K562 (cell line): ENCODE results near the gene GNPTAB.
A peak's percentile ranks its signal among the peaks of the same experiment; 100 is the strongest.

Experiments used
- CREM ChIP-seq: IDR thresholded peaks from 2 replicates; pipeline ENCODE4 v1.6.1; 2014; ENCODE audit warnings: antibody characterized with exemption, low read depth
- FOXK2 ChIP-seq, 2 experiments: fragments of 450-650 bp; IDR thresholded peaks in 1 of 2; conservative IDR thresholded peaks in 1 of 2; 2 replicates each; pipeline ENCODE4 v1.6.1; 2016; ENCODE audit warnings: low read depth in 2 of 2, mild to moderate bottlenecking in 1 of 2
- HNRNPUL1 ChIP-seq: fragments of 200-400 bp; formaldehyde crosslinking; IDR thresholded peaks from 2 replicates; pipeline ENCODE4 v1.6.1; 2017; ENCODE audit warnings: low read length
- KAT7 ChIP-seq: sonication (generic); formaldehyde crosslinking; IDR thresholded peaks from 2 replicates; pipeline ENCODE4 v1.8.0; 2022; ENCODE audit warnings: missing genetic modification reagents, mild to moderate bottlenecking, borderline replicate concordance
- KDM4B ChIP-seq, 2 experiments: fragments of 450-650 bp in 1 of 2; sonication (generic) in 1 of 2; IDR thresholded peaks; 2 replicates each; pipeline ENCODE4 v1.6.1; 2016 to 2017; ENCODE audit warnings: borderline replicate concordance in 2 of 2, antibody characterized with exemption in 1 of 2, low read depth in 1 of 2, mild to moderate bottlenecking in 1 of 2
- POLR2AphosphoS5 ChIP-seq: IDR thresholded peaks from 2 replicates; pipeline ENCODE4 v1.6.1; 2011; ENCODE audit warnings: mild to moderate bottlenecking, low read depth, low read length, moderate library complexity; ENCODE audit not compliant: control insufficient read depth, insufficient read depth
- SIN3A ChIP-seq, 2 experiments: fragments of 150-350 bp in 1 of 2; IDR thresholded peaks; 2 replicates each; pipeline ENCODE4 v1.6.1; 2011 to 2016; ENCODE audit warnings: borderline replicate concordance in 2 of 2, low read depth in 2 of 2, low read length in 2 of 2, mild to moderate bottlenecking in 2 of 2, moderate library complexity in 2 of 2; ENCODE audit not compliant: control insufficient read depth in 1 of 2
- SMAD3 ChIP-seq: fragments of 450-650 bp; formaldehyde crosslinking; conservative IDR thresholded peaks from 2 replicates; pipeline ENCODE4 v1.4.0; 2020; ENCODE audit warnings: mild to moderate bottlenecking
- SOX6 ChIP-seq: fragments of 450-650 bp; IDR thresholded peaks from 2 replicates; pipeline ENCODE4 v1.6.1; 2014; ENCODE audit warnings: mild to moderate bottlenecking
- ZBTB1 ChIP-seq: sonication (generic); formaldehyde crosslinking; IDR thresholded peaks from 2 replicates; pipeline ENCODE4 v1.8.1; 2023; ENCODE audit warnings: missing genetic modification reagents, low read depth, mild to moderate bottlenecking, borderline replicate concordance
- ZZZ3 ChIP-seq: fragments of 450-650 bp; IDR thresholded peaks from 2 replicates; pipeline ENCODE4 v1.6.1; 2016; ENCODE audit warnings: antibody characterized with exemption, mild to moderate bottlenecking, moderate library complexity
- TF ChIP-seq, protein P1 (sequence below), 3 experiments: IDR thresholded peaks in 2 of 3; conservative IDR thresholded peaks in 1 of 3; 2 replicates each; pipeline ENCODE4 v1.5.1; 2011 to 2012; ENCODE audit warnings: low read length in 3 of 3, mild to moderate bottlenecking in 3 of 3, control low read depth in 2 of 3, improper control_type of control experiment in 1 of 3, inconsistent platforms in 1 of 3, low read depth in 1 of 3, mixed read lengths in 1 of 3, moderate library complexity in 1 of 3; ENCODE audit not compliant: insufficient read depth in 2 of 3

DNA sequence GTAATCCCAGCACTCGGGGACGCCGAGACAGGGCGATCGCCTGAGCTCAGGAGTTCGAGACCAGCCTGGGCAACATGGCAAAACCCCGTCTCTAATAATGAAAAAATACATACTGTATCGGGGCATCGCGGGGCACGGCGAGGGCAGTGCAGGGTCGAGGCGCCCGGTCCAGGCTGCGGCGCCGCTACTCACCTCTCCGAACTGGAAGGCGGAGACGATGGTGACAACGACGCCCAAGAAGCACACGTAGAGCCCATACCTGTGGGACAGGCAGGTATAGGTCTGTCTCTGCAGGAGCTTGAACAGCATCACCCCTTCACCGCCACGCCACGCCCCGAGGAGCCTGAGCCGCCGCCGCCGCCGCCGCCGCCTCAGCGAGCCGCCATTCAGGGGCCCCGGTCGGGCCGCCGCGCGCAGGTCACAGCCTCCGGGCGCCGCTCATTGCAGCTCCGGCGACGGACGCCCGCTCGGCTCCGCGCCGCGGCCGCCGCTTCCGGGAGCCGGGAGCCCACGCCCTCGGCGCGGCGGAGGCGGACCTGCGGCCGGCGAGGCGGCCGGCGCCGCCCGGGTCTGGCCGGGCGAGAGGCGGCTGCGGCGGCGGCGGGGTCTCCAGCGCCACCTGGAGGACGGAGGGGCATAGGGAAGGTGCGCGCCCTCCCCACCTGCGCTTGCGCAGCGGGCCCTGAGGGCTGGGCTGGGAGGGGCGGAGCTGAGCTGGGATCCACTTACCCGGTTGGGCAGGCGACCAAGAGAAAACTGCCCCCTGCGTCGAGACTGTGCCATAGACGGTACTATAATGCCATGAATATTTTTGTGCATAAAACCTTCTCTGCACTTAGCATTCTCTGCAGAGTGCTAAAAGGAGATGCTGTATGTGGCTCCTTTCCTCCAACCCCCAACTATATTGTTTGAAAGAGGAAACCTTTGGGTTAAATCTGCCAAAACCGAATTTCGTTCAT lies at the start of gene GNPTAB:
- TF ChIP-seq SOX6 (no peak), SIN3A (IDR thresholded peaks at IDR 0.05; ENCODE audit: borderline replicate concordance in 2 of 2, control insufficient read depth in 1 of 2, low read depth in 2 of 2, low read length in 2 of 2) (0 out of 4 replicates have a peak, but pooled peaks of 1 of the 2 experiments have one; percentile 68), KDM4B (IDR thresholded peaks at IDR 0.05; ENCODE audit: borderline replicate concordance in 2 of 2, low read depth in 1 of 2) (no peak), HNRNPUL1 (no peak), CREM (peak; percentile 42; the same call in 1 of the 2 replicates), FOXK2 (conservative IDR thresholded peaks at IDR 0.05 in 1 of 2, IDR thresholded peaks at IDR 0.05 in 1 of 2; ENCODE audit: low read depth in 2 of 2) (no peak), KAT7 (no peak), ZBTB1 (CRISPR knock-in tag) (no peak), ZZZ3 (no peak), POLR2AphosphoS5 (peak; percentile 65), SMAD3 (CRISPR knock-in tag) (no peak)
- TF ChIP-seq, protein P1, sequence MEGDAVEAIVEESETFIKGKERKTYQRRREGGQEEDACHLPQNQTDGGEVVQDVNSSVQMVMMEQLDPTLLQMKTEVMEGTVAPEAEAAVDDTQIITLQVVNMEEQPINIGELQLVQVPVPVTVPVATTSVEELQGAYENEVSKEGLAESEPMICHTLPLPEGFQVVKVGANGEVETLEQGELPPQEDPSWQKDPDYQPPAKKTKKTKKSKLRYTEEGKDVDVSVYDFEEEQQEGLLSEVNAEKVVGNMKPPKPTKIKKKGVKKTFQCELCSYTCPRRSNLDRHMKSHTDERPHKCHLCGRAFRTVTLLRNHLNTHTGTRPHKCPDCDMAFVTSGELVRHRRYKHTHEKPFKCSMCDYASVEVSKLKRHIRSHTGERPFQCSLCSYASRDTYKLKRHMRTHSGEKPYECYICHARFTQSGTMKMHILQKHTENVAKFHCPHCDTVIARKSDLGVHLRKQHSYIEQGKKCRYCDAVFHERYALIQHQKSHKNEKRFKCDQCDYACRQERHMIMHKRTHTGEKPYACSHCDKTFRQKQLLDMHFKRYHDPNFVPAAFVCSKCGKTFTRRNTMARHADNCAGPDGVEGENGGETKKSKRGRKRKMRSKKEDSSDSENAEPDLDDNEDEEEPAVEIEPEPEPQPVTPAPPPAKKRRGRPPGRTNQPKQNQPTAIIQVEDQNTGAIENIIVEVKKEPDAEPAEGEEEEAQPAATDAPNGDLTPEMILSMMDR (IDR thresholded peaks at IDR 0.05 in 2 of 3, conservative IDR thresholded peaks at IDR 0.05 in 1 of 3; ENCODE audit: insufficient read depth in 2 of 3, low read depth in 1 of 3, low read length in 3 of 3): peak; percentile 75 to 88 (median 78)
